Activated T-cell treated with anti-CD3 and anti-CD28 coated beads for 1 hour (primary cell): ENCODE results near the gene MAEA.
A peak's percentile ranks its signal among the peaks of the same experiment; 100 is the strongest.

Experiments used
- DNase-seq: peaks from one replicate; pipeline ENCODE4 v3.0.0-alpha.2; 2020; ENCODE audit warnings: low read depth

MAEA gene

DNA sequence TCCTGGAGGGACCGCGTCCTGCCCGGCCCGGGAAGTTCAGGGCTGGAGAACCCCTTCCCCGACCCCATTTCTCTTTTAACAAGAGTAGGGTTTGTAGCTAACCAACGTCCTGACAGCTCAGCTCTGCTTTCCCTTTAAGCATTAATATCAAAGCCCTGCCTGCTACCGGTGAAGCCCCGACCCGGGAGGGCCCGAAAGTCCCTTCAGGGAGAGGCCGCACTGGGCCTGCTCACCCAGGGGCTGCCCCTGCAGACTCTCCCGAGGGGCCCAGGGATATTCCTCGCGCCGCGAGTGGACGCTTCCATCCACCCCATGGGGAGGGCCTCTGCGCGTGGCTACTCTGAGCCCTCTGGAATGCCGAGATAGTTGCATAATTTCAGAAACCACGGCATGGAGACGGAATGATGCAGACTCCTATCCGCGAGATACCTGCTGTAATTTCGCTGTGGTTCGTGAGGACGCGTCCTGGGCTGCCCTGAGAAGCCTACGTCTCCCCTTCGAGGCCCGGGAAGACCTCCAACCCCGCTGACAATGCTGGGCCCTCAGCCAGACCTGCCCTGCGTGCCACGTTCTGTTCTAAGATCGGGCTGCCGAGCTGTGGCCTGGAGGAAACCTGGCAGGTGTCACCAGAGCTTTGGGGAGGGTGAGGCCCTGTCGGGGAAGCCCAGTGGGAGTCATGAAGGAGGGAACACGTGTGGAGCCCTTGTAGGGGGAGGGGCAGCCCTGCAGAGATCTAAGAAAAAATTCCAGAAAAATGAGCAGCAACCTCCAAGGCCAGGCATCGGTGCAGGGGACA lies 39.8 kb upstream of the MAEA start:
- peak; percentile 28 for DNase-seq

- DNase-seq: no peak
Measured at GRCh38 chr4:1250527-1250812, 39.2 kb upstream of the MAEA start.

GRCh38 chr4:1250921-1251772 lies 38.5 kb upstream of the MAEA start:
- DNase-seq: no peak

GRCh38 chr4:1251773-1252066 lies 38.0 kb upstream of the MAEA start:
- DNase-seq: no peak

DNA sequence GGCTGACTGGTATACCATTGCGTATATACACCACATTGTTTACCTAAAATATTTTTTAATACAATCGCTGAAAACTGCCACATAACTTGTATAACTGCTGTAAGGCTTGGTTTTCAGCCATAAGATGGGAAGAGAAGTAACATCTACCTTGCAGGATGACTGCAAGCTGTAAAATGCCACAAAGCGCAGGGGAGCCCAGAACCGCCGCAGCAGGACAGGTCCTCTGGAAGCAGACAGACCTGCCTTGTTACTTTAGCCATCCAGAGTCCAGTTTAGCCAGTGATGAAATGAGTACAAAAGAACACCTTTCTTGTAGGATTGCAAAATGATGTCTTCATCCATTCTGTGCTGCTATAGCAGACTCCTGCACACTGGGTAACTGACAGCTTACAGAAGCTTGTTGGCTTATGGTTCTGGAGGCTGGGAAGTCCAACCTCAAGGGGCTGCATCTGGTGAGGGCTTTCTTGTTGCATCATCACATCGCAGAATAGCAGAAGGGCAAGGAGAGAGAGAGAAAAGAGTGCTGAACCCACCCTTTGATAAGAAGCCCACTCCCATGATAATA lies 36.7 kb upstream of the MAEA start:
- DNase-seq: no peak

GRCh38 chr4:1253831-1254230 lies 35.9 kb upstream of the MAEA start:
- DNase-seq: no peak

DNA sequence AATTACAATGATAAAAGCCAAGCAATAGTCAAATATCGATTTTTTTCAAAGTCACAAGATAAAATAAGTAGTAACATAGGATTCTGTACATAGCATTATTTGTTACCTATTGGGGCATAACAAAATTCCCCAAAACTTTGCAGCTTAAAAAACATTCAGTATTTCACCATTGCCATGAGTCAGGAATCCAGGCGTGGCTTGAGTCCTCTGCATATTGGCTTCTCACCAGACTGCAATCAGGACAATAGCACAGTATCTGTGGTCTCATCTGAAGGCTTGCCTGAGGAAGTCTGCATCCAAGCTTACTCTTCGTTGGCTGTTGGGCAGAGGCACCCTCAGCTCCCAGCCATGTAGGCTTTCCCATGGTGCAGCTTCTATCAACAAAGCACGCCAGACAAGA lies 34.5 kb upstream of the MAEA start:
- no peak for DNase-seq

GRCh38 chr4:1255699-1256098 lies 34.0 kb upstream of the MAEA start:
- DNase-seq: no peak

DNA sequence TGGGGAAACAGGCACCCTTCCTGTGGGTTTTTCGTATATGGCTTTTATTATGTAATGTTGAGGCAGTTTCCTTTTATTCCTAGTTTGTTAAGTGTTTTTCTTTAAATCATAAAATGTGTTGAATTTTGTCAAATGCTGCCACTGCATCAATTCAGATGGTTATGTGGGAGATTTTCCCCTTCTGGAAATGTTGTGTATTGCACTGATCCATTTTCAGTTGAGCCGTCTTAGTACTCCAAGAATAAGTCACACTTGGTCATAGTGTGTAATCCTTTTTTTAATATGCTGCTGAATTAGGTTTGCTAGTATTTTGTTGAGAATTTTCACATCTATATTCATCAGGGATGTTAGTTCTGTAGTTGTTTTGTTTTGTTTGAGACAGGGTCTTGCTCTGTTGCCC lies 31.2 kb upstream of the MAEA start:
- no peak for DNase-seq

DNA sequence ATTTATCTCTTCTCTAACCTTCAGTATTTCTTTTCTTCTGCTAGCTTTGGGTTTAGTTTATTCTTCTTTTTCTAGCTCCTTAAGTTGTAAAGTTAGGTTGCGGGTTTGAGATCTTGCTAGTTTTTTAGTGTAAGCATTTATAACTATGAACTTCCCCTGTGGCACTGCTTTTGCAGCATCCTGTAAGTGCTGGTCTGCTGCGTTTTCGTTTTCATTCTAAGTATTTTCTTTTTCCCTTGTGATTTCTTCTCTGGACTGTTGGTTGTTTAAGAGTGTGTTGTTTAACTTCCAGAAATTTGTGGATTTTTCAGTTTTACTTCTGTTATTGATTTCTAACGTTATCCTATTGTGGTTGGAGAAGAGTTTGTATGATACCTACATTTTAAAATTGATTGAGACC lies 29.7 kb upstream of the MAEA start:
- no peak for DNase-seq

GRCh38 chr4:1260418-1261106 lies 29.1 kb upstream of the MAEA start:
- no peak for DNase-seq

GRCh38 chr4:1261107-1261928 lies 28.4 kb upstream of the MAEA start:
- no peak for DNase-seq

DNA sequence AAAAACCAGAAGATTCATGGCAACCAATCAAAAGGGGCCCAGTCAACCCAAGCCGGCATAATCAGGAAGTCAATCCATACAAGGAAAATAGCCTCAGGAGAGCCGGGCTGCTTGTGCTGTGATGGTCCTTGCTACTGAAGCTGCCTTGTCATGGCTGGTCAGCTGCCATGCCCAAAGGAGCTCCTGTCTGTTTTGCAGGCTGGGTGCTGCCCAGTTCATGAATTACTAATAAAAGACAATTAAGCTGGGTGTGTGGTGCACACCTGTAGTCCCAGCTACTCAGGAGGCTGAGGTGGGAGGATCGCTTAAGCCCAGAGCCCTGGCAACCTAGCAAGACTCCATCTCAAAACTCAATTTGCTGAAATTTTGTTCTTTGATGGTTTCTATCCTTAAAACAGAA lies 24.7 kb upstream of the MAEA start:
- DNase-seq: no peak

GRCh38 chr4:1265351-1265750 lies 24.3 kb upstream of the MAEA start:
- DNase-seq: no peak

DNA sequence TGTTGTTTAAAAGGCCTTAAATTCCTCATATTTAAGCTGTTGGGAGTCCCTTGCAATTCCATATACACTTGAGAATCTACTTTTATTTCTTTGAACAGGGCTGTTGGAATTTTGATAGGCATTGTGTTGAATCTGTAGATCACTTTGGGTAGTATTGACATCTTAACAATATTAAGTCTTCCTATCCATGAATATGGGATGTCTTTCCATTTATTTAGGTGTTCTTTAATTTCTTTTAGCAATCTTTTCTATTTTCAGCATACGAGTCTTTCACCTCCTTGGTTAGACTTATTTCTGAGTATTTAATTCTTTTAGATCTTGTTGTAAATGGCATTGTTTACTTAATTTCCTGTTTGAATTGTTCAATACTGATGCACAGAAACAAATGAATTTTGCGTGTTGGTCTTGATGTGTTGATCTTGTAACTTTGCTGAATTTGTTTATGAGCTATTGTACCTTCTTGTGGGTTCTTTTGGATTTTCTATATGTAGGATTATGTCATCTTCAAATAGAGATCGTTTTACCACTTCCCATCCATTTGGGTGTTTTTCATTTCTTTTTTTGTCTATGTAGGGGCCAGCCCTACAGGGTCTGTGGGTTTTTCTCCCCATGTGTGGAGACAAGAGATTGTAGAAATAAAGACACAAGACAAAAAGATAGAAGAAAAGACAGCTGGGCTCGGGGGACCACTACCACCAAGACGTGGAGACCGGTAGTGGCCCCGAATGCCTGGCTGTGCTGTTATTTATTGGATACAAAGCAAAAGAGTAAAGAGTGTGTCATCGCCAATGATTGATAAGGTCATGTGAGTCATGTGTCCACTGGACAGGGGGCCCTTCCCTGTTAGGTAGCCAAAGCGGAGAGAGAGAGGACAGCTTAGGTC lies 22.6 kb upstream of the MAEA start:
- no peak for DNase-seq

GRCh38 chr4:1269209-1269608 lies 20.5 kb upstream of the MAEA start:
- DNase-seq: no peak

GRCh38 chr4:1271686-1272085 lies 18.0 kb upstream of the MAEA start:
- no peak for DNase-seq

DNA sequence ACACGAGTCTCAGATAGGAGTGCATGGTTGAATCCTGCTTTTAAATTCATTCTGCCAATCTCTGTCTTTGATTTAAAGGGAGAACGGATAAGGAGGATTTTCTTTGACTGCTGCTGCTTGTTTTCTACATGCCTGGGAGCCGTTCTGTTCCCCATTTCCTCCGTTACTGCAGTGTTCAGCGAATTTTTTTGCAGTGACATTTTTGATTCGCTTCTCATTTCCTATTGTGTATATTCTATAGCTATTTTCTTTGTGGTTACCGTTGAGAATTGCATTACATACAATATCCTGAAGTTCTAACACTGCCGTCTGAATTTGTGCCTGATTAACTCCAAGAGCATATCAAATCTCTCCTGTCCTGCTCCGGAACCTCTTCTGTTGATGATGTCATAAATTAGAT lies 14.8 kb upstream of the MAEA start:
- no peak for DNase-seq

DNA sequence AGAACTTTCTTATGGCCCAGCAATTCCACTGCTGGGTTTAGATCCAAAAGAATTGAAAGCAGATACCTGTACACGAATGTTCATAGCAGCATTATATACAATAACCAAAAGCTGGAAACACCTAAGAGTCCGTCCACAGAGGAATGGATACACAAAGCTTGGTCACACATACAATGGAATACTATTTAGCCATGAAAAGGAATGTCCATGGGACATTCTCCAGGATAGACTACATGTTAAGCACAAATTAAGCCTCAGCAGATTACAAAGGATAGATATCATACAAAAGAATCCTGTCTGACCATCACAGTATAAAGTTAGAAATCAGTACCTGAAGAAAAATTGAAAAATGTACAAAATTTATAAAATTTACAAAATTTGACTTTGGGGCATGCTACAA lies 12.7 kb upstream of the MAEA start:
- DNase-seq: no peak

DNA sequence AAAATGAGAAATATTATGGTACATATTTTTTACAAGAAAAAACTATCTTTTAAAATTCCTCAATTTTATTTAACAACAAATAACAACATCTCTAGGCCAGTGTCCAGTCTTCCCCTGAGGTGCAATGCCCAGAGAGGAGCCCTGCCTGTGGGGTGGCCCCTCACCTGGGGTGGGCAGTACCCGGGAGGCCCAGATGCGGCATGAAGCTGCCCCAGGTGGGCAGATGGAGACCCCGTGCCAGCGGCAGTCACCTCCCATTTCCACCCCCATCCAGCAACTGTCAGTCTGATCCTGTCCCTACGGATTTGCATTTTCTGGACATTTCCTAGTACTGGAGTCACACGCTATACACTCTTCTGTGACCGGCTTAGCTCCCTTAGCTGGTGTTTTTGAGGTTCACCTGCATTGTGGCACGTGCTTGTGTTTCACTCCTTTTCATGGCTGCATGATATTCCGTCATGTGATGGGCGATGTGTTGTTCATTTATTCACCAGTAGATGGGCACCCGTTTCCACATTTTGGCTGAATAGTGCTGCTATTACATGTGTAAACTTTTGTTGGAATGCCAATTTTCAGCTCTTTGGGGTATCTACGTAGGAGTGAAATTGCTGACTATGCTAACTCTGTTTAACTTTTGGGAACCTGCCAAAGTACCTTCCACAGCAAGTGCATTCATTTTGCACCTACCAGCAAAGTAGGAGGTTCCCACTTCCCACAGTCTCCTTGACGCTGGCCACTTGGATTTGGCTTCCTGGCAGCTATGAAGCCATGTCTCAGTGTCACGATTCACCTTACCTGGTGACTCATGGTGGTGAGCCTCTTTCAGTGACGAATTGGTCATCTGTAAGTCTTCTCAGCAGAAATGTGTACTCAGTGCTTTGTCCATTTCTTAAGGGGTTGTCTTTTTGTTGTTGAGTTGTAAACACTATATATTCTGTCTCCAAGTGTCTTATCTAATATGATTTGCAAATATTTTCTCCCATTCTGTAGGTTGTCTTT lies 11.7 kb upstream of the MAEA start:
- no peak for DNase-seq
